Fibroblast of lung (primary cell): ENCODE measurements around the gene HRH4. TPM values are rescaled to one million over a fixed set of nuclear protein-coding genes. Genes with fewer than 3 reads are reported as not detected.

ENCODE experiments used
- DNase-seq, 2 donors: peaks; one replicate each; pipeline versions ENCODE4 v3.0.0 to v3.0.0-alpha.2; 2010; ENCODE audit warnings: low read depth in 2 of 2
- H2AFZ ChIP-seq: 2 replicates; pipeline ENCODE4 v1.5.1; 2012; ENCODE audit warnings: low read length, control low read depth, inconsistent platforms
- H3K27ac ChIP-seq: 2 replicates; pipeline ENCODE4 v1.5.1; 2011; ENCODE audit warnings: low read length, control low read depth; ENCODE audit not compliant: insufficient read depth
- H3K27me3 ChIP-seq: 2 replicates; pipeline ENCODE4 v1.5.1; 2011; ENCODE audit warnings: mild to moderate bottlenecking, low read length; ENCODE audit not compliant: control insufficient read depth, insufficient read depth
- H3K36me3 ChIP-seq: 2 replicates; pipeline ENCODE4 v1.5.1; 2011; ENCODE audit warnings: low read length; ENCODE audit not compliant: control insufficient read depth, insufficient read depth
- H3K4me1 ChIP-seq: 2 replicates; pipeline ENCODE4 v1.5.1; 2011; ENCODE audit warnings: low read length; ENCODE audit not compliant: control insufficient read depth, insufficient read depth; ENCODE audit errors: extremely low read depth
- H3K4me2 ChIP-seq: 2 replicates; pipeline ENCODE4 v1.5.1; 2011; ENCODE audit warnings: low read length, control low read depth; ENCODE audit not compliant: insufficient read depth; ENCODE audit errors: extremely low read depth
- H3K4me3 ChIP-seq, 4 experiments: fragments of 200-600 bp in 1 of 4; sonication (generic) in 1 of 4; replicated peaks in 1 of 4; 2 replicates each; pipeline ENCODE4 v1.5.1; 2011 to 2016; ENCODE audit warnings: low read length in 4 of 4, low read depth in 3 of 4, mild to moderate bottlenecking in 3 of 4, control low read depth in 2 of 4, inconsistent platforms in 1 of 4, mixed read lengths in 1 of 4; ENCODE audit not compliant: insufficient read depth in 1 of 4; ENCODE audit errors: control extremely low read depth in 1 of 4
- H3K79me2 ChIP-seq: 2 replicates; pipeline ENCODE4 v1.5.1; 2012; ENCODE audit warnings: mild to moderate bottlenecking, low read length, inconsistent platforms; ENCODE audit not compliant: control insufficient read depth, insufficient read depth
- H3K9ac ChIP-seq: 2 replicates; pipeline ENCODE4 v1.5.1; 2011; ENCODE audit warnings: mild to moderate bottlenecking, low read length, control low read depth; ENCODE audit not compliant: insufficient read depth
- H3K9me3 ChIP-seq: 2 replicates; pipeline ENCODE4 v1.5.1; 2012; ENCODE audit warnings: low read depth, low read length; ENCODE audit not compliant: control insufficient read depth, insufficient read depth
- H4K20me1 ChIP-seq: 2 replicates; pipeline ENCODE4 v1.5.1; 2011; ENCODE audit warnings: low read length; ENCODE audit not compliant: control insufficient read depth, insufficient read depth; ENCODE audit errors: extremely low read depth
- EZH2 ChIP-seq: IDR thresholded peaks from 2 replicates; pipeline ENCODE4 v1.5.1; 2012; ENCODE audit warnings: low read length, control low read depth, mild to moderate bottlenecking; ENCODE audit errors: missing control alignments
- polyA plus RNA-seq, 2 donors: library from polyadenylated mRNA; depleted of rRNA in 1 of 2; stranded (reverse) in 1 of 2; unstranded in 1 of 2; fragments of >200 nt; gene quantifications; 2 replicates each; pipeline ENCODE4 v1.2.1, GENCODE V29; 2011 to 2012; ENCODE audit warnings: missing spikeins in 1 of 2
- total RNA-seq: library from RNA; depleted of rRNA; stranded (reverse); fragments of >200 nt; gene quantifications from 2 replicates; pipeline ENCODE4 v1.2.1, GENCODE V29; 2014
- TF ChIP-seq, protein P1 (sequence below), 2 donors: IDR thresholded peaks in 1 of 2; conservative IDR thresholded peaks in 1 of 2; 1 replicate in 1 of 2; 2 replicates in 1 of 2; pipeline ENCODE4 v1.5.1; 2011 to 2012; ENCODE audit warnings: low read length in 2 of 2, control low read depth in 1 of 2, inconsistent platforms in 1 of 2, low read depth in 1 of 2, mild to moderate bottlenecking in 1 of 2

HRH4 gene
- total and polyA plus RNA-seq, 2 donors (not counting 1 experiment from before 2014, with no cell fraction given): under 0.01 to 0.01 TPM

DNA sequence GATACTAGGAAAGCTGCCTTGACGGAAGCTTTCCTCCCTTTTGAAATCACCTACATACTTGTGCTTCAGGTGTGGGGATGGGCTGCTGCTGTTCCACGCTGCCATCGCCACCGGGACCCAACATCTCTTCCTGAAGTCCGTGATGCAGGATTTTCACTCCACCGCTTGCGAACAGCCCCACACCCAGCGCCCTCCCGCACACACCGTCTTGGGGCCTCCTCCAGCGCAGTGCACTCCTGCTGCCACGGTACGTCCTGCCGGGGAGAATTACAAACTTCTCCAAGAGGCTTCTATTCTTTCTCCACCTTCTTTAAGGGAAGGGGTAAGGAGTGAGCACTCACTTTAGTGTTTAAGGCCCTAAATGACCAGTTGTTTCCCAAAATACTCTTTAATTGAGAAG is 58.2 kb downstream of the HRH4 start:
- H3K27ac ChIP-seq: no peak overlapping the region
- H3K36me3 ChIP-seq: no peaks in the 10 kb centered on the region

More for the DNA sequence above, 58.2 kb downstream of the HRH4 start:
- H3K4me3 ChIP-seq: no peak overlapping the region
- no peaks in the 10 kb centered on the region for H3K79me2 ChIP-seq
- no peaks in the 10 kb centered on the region for H4K20me1 ChIP-seq
- H3K9ac ChIP-seq: no peak overlapping the region
- H3K27me3 ChIP-seq: no peaks in the 10 kb centered on the region
- TF ChIP-seq, protein P1, sequence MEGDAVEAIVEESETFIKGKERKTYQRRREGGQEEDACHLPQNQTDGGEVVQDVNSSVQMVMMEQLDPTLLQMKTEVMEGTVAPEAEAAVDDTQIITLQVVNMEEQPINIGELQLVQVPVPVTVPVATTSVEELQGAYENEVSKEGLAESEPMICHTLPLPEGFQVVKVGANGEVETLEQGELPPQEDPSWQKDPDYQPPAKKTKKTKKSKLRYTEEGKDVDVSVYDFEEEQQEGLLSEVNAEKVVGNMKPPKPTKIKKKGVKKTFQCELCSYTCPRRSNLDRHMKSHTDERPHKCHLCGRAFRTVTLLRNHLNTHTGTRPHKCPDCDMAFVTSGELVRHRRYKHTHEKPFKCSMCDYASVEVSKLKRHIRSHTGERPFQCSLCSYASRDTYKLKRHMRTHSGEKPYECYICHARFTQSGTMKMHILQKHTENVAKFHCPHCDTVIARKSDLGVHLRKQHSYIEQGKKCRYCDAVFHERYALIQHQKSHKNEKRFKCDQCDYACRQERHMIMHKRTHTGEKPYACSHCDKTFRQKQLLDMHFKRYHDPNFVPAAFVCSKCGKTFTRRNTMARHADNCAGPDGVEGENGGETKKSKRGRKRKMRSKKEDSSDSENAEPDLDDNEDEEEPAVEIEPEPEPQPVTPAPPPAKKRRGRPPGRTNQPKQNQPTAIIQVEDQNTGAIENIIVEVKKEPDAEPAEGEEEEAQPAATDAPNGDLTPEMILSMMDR (conservative IDR thresholded peaks at IDR 0.05 in 1 of 2, IDR thresholded peaks at IDR 0.05 in 1 of 2; ENCODE audit: low read depth in 1 of 2, low read length in 2 of 2): no peak
- TF ChIP-seq EZH2: no peak
- H2AFZ ChIP-seq: no peak overlapping the region
- DNase-seq: no peak
- no peak overlapping the region for H3K4me2 ChIP-seq
- H3K4me1 ChIP-seq: no peaks in the 10 kb centered on the region
- no peaks in the 10 kb centered on the region for H3K9me3 ChIP-seq

Other genes starting within 250 kb of the HRH4 start
- 47.3 and 73.3 TPM in 2 replicates for gene OSBPL1A, start 62.8 kb upstream of the HRH4 start, total RNA-seq
- gene OSBPL1A, start 62.8 kb upstream of the HRH4 start, polyA plus RNA-seq: 51.6 and 67.5 TPM in 2 replicates
- 29.5 and 35.7 TPM in 2 replicates for gene IMPACT, start 34.0 kb upstream of the HRH4 start, total RNA-seq
- gene IMPACT, start 34.0 kb upstream of the HRH4 start, polyA plus RNA-seq: 23.2 and 42.8 TPM in 2 replicates